ENCODE results near the gene AMPD3. TPM values are rescaled to one million over a fixed set of nuclear protein-coding genes. Genes with fewer than 3 reads are reported as not detected.

The AMPD3 gene
- total RNA-seq, 2 experiments from 2014 or later, result 13.2 to 14.1 TPM

DNA sequence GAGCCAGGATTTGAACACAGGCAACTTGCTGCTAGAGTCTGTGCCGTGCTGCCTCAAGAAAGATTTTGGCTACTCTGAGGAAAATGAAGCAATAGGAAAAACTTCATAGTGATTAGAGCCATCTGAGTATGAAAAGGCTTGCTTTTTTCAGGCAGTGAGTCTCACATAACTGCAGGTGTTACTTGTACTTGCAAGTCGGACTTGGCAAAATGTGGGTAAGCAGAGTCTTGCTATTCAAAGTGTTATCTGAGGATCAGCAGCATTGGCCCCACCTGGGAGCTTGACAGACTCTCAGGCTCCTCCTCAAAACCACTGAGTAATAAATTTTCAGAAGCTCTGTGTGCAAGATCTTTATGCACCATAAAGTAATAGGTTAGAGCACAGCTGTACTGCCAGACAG, 67.9 kb downstream of the AMPD3 start:
- Mint-ChIP-seq H3K27me3 (no peaks in the 10 kb centered on the region), H3K4me1 (ENCODE audit: low read depth) (peaks cover 8% of the 10 kb centered on the region), H3K27ac (no peak overlapping the region), H3K36me3 (ENCODE audit: low read depth) (peaks cover 77% of the 10 kb centered on the region), H3K4me3 (no peak overlapping the region), H3K9me3 (no peaks in the 10 kb centered on the region)
- DNase-seq (no peak), ATAC-seq (ENCODE audit: poor library complexity) (no peak)
- no peak for TF ChIP-seq CTCF (IDR thresholded peaks at IDR 0.05)
- no peaks in the 10 kb centered on the region for H3K27me3 ChIP-seq (ENCODE audit: control insufficient read depth in 1 of 2, insufficient read depth in 2 of 2, low read length in 2 of 2)
- H3K4me1 ChIP-seq (ENCODE audit: insufficient read depth, low read length), result no peaks in the 10 kb centered on the region
- no peaks in the 10 kb centered on the region for H3K9me3 ChIP-seq (ENCODE audit: control insufficient read depth in 1 of 2, insufficient read depth in 1 of 2, low read length in 2 of 2)
- ChIA-PET POLR2A (no interaction called here), CTCF (interaction anchor here (2.0 kb wide), 1 partner anchor 18 kb away, joined by 11 read pairs; the partner anchor contains the start of gene RNF141)
- H3K36me3 ChIP-seq (ENCODE audit: insufficient read depth, low read length), result peaks cover 56% of the 10 kb centered on the region
- intact Hi-C loops (cut with DNase I, micrococcal nuclease), result no loop called here
- no peak overlapping the region for H3K27ac ChIP-seq (ENCODE audit: low read depth in 1 of 2, low read length in 2 of 2)
- H3K4me3 ChIP-seq (ENCODE audit: low read length), result no peak overlapping the region

GRCh38 chr11:10524471-10524870, 69.4 kb downstream of the AMPD3 start:
- Mint-ChIP-seq H3K4me3 (no peak overlapping the region), H3K27ac (no peak overlapping the region), H3K9me3 (no peaks in the 10 kb centered on the region), H3K4me1 (ENCODE audit: low read depth) (peaks cover 8% of the 10 kb centered on the region), H3K36me3 (ENCODE audit: low read depth) (peaks cover 81% of the 10 kb centered on the region), H3K27me3 (no peaks in the 10 kb centered on the region)
- no peaks in the 10 kb centered on the region for H3K4me1 ChIP-seq (ENCODE audit: insufficient read depth, low read length)
- no peaks in the 10 kb centered on the region for H3K27me3 ChIP-seq (ENCODE audit: control insufficient read depth in 1 of 2, insufficient read depth in 2 of 2, low read length in 2 of 2)
- ATAC-seq (ENCODE audit: poor library complexity) (no peak), DNase-seq (no peak)
- H3K9me3 ChIP-seq (ENCODE audit: control insufficient read depth in 1 of 2, insufficient read depth in 1 of 2, low read length in 2 of 2), result no peaks in the 10 kb centered on the region
- no peak overlapping the region for H3K4me3 ChIP-seq (ENCODE audit: low read length)
- intact Hi-C loops (cut with DNase I, micrococcal nuclease), result no loop called here
- CTCF ChIA-PET, result interaction anchor here (2.0 kb wide), 1 partner anchor 16 kb away, joined by 11 read pairs; the partner anchor contains the start of gene RNF141
- H3K36me3 ChIP-seq (ENCODE audit: insufficient read depth, low read length), result peaks cover 62% of the 10 kb centered on the region
- POLR2A ChIA-PET, result no interaction called here
- H3K27ac ChIP-seq (ENCODE audit: low read depth in 1 of 2, low read length in 2 of 2), result no peak overlapping the region
- no peak for TF ChIP-seq CTCF (IDR thresholded peaks at IDR 0.05)

DNA sequence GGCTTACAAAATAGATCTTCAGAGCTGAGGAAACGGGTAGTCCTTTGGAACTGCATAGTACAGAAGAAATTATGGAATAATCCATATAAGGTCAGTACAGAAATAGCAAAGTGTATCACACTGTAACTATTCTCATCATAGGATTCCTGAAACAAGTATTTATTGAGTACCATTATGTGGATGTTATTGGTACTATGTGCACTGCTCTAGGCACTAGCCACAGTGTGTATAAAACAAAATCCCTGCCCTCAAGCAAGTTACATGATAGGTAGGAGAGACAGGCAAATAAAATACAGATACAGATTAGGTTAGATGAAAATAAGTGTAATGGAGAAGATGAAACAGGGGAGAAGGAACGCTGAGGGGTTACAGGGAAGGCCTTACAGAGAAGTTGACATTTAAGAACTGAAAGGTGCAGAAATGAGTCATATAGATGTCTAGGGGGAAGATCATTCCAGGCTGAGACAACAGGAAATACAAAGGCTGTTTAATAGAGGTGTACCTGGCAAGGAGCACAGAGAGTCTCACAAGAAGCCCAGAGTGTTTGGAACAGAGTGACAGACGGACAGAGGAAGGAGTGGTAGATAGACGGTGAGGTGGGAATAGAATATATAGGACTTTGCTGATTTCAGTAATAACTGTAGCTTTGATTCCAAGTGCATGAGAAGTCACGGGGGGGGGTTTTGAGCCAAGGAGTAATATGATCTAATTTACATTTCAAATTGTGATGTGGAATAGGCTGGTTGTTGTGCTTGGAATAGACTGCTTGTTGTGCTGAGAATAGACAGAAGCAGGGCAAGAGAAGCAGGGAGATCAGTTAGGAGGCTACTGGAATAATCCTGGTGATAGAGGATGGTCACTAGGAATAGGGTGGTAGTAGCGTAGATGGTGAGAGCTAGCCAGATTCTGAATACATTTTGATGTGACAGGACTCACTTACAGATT, 72.2 kb downstream of the AMPD3 start:
- H3K9me3 Mint-ChIP-seq, result no peaks in the 10 kb centered on the region
- ChIA-PET POLR2A (interaction anchor here (0.5 kb wide), 1 partner anchor 10 kb away, joined by 3 read pairs; no protein-coding TSS in a partner anchor), CTCF (interaction anchor here (1.6 to 2.3 kb wide), 2 partner anchors 14 kb away, joined by 8 to 21 read pairs; partner anchors contain the start of gene RNF141)
- H3K9me3 ChIP-seq (ENCODE audit: control insufficient read depth in 1 of 2, insufficient read depth in 1 of 2, low read length in 2 of 2), result no peaks in the 10 kb centered on the region
- no peak for DNase-seq
- no peak overlapping the region for H3K27ac ChIP-seq (ENCODE audit: low read depth in 1 of 2, low read length in 2 of 2)
- H3K27me3 ChIP-seq (ENCODE audit: control insufficient read depth in 1 of 2, insufficient read depth in 2 of 2, low read length in 2 of 2), result no peaks in the 10 kb centered on the region
- no peaks in the 10 kb centered on the region for H3K27me3 Mint-ChIP-seq
- no peaks in the 10 kb centered on the region for H3K4me1 ChIP-seq (ENCODE audit: insufficient read depth, low read length)
- H3K4me1 Mint-ChIP-seq (ENCODE audit: low read depth), result peaks cover 8% of the 10 kb centered on the region
- peaks cover 65% of the 10 kb centered on the region for H3K36me3 ChIP-seq (ENCODE audit: insufficient read depth, low read length)
- TF ChIP-seq CTCF (IDR thresholded peaks at IDR 0.05), result no peak
- H3K36me3 Mint-ChIP-seq (ENCODE audit: low read depth), result peaks cover 75% of the 10 kb centered on the region
- ATAC-seq (ENCODE audit: poor library complexity), result no peak
- H3K4me3 Mint-ChIP-seq, result no peak overlapping the region
- intact Hi-C loops (cut with DNase I, micrococcal nuclease), result no loop called here
- no peak overlapping the region for H3K27ac Mint-ChIP-seq
- H3K4me3 ChIP-seq (ENCODE audit: low read length), result no peak overlapping the region

All from CD4-positive, alpha-beta T cell (primary cell).